ENCODE data around the gene MRPL38.

DNA sequence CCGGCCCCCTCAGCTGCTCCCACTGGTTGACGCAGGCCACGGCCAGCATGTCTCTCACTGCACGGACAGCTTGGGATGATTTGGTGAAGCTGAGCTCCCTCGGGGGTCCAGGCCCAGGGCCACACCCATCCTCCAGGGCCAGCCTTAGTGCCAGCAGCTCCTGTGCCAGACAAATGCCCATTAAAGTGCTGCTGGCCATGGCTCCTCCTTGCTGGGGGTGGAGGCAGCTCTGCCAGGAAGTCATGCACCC is 28.8 kb downstream of the MRPL38 start:
- TF ChIP-seq, protein P1, sequence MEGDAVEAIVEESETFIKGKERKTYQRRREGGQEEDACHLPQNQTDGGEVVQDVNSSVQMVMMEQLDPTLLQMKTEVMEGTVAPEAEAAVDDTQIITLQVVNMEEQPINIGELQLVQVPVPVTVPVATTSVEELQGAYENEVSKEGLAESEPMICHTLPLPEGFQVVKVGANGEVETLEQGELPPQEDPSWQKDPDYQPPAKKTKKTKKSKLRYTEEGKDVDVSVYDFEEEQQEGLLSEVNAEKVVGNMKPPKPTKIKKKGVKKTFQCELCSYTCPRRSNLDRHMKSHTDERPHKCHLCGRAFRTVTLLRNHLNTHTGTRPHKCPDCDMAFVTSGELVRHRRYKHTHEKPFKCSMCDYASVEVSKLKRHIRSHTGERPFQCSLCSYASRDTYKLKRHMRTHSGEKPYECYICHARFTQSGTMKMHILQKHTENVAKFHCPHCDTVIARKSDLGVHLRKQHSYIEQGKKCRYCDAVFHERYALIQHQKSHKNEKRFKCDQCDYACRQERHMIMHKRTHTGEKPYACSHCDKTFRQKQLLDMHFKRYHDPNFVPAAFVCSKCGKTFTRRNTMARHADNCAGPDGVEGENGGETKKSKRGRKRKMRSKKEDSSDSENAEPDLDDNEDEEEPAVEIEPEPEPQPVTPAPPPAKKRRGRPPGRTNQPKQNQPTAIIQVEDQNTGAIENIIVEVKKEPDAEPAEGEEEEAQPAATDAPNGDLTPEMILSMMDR (IDR thresholded peaks at IDR 0.05; ENCODE audit: insufficient read depth, low read length) = no peak
- TF ChIP-seq POLR2AphosphoS5 (IDR thresholded peaks at IDR 0.05; ENCODE audit: low read depth) (no peak), GABPA (IDR thresholded peaks at IDR 0.05; ENCODE audit: low read depth) (no peak)
- TF ChIP-seq, protein P2, sequence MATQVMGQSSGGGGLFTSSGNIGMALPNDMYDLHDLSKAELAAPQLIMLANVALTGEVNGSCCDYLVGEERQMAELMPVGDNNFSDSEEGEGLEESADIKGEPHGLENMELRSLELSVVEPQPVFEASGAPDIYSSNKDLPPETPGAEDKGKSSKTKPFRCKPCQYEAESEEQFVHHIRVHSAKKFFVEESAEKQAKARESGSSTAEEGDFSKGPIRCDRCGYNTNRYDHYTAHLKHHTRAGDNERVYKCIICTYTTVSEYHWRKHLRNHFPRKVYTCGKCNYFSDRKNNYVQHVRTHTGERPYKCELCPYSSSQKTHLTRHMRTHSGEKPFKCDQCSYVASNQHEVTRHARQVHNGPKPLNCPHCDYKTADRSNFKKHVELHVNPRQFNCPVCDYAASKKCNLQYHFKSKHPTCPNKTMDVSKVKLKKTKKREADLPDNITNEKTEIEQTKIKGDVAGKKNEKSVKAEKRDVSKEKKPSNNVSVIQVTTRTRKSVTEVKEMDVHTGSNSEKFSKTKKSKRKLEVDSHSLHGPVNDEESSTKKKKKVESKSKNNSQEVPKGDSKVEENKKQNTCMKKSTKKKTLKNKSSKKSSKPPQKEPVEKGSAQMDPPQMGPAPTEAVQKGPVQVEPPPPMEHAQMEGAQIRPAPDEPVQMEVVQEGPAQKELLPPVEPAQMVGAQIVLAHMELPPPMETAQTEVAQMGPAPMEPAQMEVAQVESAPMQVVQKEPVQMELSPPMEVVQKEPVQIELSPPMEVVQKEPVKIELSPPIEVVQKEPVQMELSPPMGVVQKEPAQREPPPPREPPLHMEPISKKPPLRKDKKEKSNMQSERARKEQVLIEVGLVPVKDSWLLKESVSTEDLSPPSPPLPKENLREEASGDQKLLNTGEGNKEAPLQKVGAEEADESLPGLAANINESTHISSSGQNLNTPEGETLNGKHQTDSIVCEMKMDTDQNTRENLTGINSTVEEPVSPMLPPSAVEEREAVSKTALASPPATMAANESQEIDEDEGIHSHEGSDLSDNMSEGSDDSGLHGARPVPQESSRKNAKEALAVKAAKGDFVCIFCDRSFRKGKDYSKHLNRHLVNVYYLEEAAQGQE (IDR thresholded peaks at IDR 0.05; ENCODE audit: insufficient replicate concordance, low read depth) = no peak
